HepG2 (cell line): ENCODE measurements around the gene HNRNPL. TPM values are rescaled to one million over a fixed set of nuclear protein-coding genes. Genes with fewer than 3 reads are reported as not detected.

ENCODE experiments used
- ARHGAP35 ChIP-seq: sonication (generic); formaldehyde crosslinking; IDR thresholded peaks from 2 replicates; pipeline ENCODE4 v1.9.0; 2022; ENCODE audit warnings: mild to moderate bottlenecking, inconsistent platforms, moderate library complexity, missing genetic modification reagents, borderline replicate concordance
- ATF7 ChIP-seq, 2 experiments: fragments of 450-650 bp in 1 of 2; sonication (generic) in 1 of 2; formaldehyde crosslinking in 1 of 2; IDR thresholded peaks; 2 replicates each; pipeline versions ENCODE4 v1.4.0 to v1.6.1; 2016 to 2020; ENCODE audit warnings: antibody characterized with exemption in 1 of 2, mild to moderate bottlenecking in 1 of 2, missing genetic modification reagents in 1 of 2
- EP300 ChIP-seq, 3 experiments: sonication (generic) in 1 of 3; formaldehyde crosslinking in 1 of 3; IDR thresholded peaks; 2 replicates each; pipeline versions ENCODE4 v1.5.1 to v1.6.1; 2011 to 2020; ENCODE audit warnings: low read depth in 2 of 3, low read length in 2 of 3, borderline replicate concordance in 1 of 3, improper control_type of control experiment in 1 of 3, mild to moderate bottlenecking in 1 of 3, missing genetic modification reagents in 1 of 3, moderate library complexity in 1 of 3
- GATAD1 ChIP-seq: IDR thresholded peaks from 2 replicates; pipeline ENCODE4 v1.6.1; 2016; ENCODE audit warnings: missing genetic modification reagents, missing compliant biosample characterization
- HES4 ChIP-seq: sonication (generic); formaldehyde crosslinking; IDR thresholded peaks from 2 replicates; pipeline ENCODE4 v1.9.0; 2021; ENCODE audit warnings: mild to moderate bottlenecking, missing genetic modification reagents, borderline replicate concordance
- JDP2 ChIP-seq: sonication (generic); formaldehyde crosslinking; IDR thresholded peaks from 2 replicates; pipeline ENCODE4 v1.8.1; 2022; ENCODE audit warnings: missing genetic modification reagents, borderline replicate concordance
- MAF1 ChIP-seq: sonication (generic); formaldehyde crosslinking; IDR thresholded peaks from 2 replicates; pipeline ENCODE4 v1.5.0; 2020; ENCODE audit warnings: missing genetic modification reagents, borderline replicate concordance
- NFIB ChIP-seq: sonication (generic); formaldehyde crosslinking; IDR thresholded peaks from 2 replicates; pipeline ENCODE4 v1.9.0; 2021; ENCODE audit warnings: missing genetic modification reagents, mild to moderate bottlenecking, borderline replicate concordance
- NFYC ChIP-seq: IDR thresholded peaks from 2 replicates; pipeline ENCODE4 v1.6.1; 2016; ENCODE audit warnings: missing genetic modification reagents, missing compliant biosample characterization
- NR3C1 ChIP-seq: sonication (generic); formaldehyde crosslinking; IDR thresholded peaks from 2 replicates; pipeline ENCODE4 v1.4.0; 2020; ENCODE audit warnings: missing genetic modification reagents
- PHB2 ChIP-seq: fragments of 450-650 bp; IDR thresholded peaks from 2 replicates; pipeline ENCODE4 v1.6.1; 2018; ENCODE audit not compliant: partially characterized antibody
- PHF8 ChIP-seq: sonication (generic); formaldehyde crosslinking; IDR thresholded peaks from 2 replicates; pipeline ENCODE4 v1.5.0; 2020; ENCODE audit warnings: missing genetic modification reagents
- RCOR2 ChIP-seq: IDR thresholded peaks from 2 replicates; pipeline ENCODE4 v1.6.1; 2016; ENCODE audit warnings: missing biosample characterization, missing genetic modification reagents
- ZNF251 ChIP-seq: sonication (generic); formaldehyde crosslinking; IDR thresholded peaks from 2 replicates; pipeline ENCODE4 v1.9.0; 2021; ENCODE audit warnings: mild to moderate bottlenecking, missing genetic modification reagents
- ZNF720 ChIP-seq: sonication (generic); formaldehyde crosslinking; IDR thresholded peaks from 2 replicates; pipeline ENCODE4 v1.4.0; 2020; ENCODE audit warnings: missing genetic modification reagents
- ZNF790 ChIP-seq: sonication (generic); formaldehyde crosslinking; IDR thresholded peaks from 2 replicates; pipeline ENCODE4 v1.8.0; 2022; ENCODE audit warnings: missing genetic modification reagents, mild to moderate bottlenecking, borderline replicate concordance
- polyA plus RNA-seq, 8 experiments: library from polyadenylated mRNA; depleted of rRNA in 3 of 8; stranded (reverse) in 7 of 8; unstranded in 1 of 8; fragments of >200 nt; fragmentation: Illumina TruSeq in 4 of 8; extraction: Trizol in 4 of 8; gene quantifications; 2 replicates each; pipeline versions ENCODE4 v1.2.1 to v1.2.3, GENCODE V29; 2011 to 2016; ENCODE audit warnings: low read depth in 4 of 8, missing spikeins in 1 of 8, mixed read lengths in 1 of 8; ENCODE audit not compliant: insufficient read depth in 1 of 8
- total RNA-seq, 5 experiments: library from RNA; depleted of rRNA; stranded (reverse); fragments of >200 nt; fragmentation: Illumina TruSeq; extraction: Trizol; gene quantifications; 2 replicates each; pipeline ENCODE4 v1.2.3, GENCODE V29; 2016; ENCODE audit warnings: low read depth in 1 of 5
- TF ChIP-seq, protein P1 (sequence below): sonication (generic); formaldehyde crosslinking; IDR thresholded peaks from 2 replicates; pipeline ENCODE4 v1.5.0; 2020; ENCODE audit warnings: mild to moderate bottlenecking, missing genetic modification reagents
- TF ChIP-seq, protein P2 (sequence below): sonication (generic); formaldehyde crosslinking; IDR thresholded peaks from 2 replicates; pipeline ENCODE4 v1.5.1; 2020; ENCODE audit warnings: mild to moderate bottlenecking, moderate library complexity, missing genetic modification reagents
- TF ChIP-seq, protein P3 (sequence below): sonication (generic); formaldehyde crosslinking; IDR thresholded peaks from 2 replicates; pipeline ENCODE4 v1.4.0; 2020; ENCODE audit warnings: missing genetic modification reagents
- TF ChIP-seq, protein P4 (sequence below): sonication (generic); formaldehyde crosslinking; IDR thresholded peaks from 2 replicates; pipeline ENCODE4 v1.5.1; 2020; ENCODE audit warnings: missing genetic modification reagents, mild to moderate bottlenecking, borderline replicate concordance
- TF ChIP-seq, protein P5 (sequence below): sonication (generic); formaldehyde crosslinking; IDR thresholded peaks from 2 replicates; pipeline ENCODE4 v1.8.0; 2022; ENCODE audit warnings: missing genetic modification reagents, mild to moderate bottlenecking, borderline replicate concordance

Gene HNRNPL
- total and polyA plus RNA-seq, 2 of the 13 experiments (the other 11 are each of a cell fraction or from before 2014, with no cell fraction given): 156 to 278 TPM

DNA sequence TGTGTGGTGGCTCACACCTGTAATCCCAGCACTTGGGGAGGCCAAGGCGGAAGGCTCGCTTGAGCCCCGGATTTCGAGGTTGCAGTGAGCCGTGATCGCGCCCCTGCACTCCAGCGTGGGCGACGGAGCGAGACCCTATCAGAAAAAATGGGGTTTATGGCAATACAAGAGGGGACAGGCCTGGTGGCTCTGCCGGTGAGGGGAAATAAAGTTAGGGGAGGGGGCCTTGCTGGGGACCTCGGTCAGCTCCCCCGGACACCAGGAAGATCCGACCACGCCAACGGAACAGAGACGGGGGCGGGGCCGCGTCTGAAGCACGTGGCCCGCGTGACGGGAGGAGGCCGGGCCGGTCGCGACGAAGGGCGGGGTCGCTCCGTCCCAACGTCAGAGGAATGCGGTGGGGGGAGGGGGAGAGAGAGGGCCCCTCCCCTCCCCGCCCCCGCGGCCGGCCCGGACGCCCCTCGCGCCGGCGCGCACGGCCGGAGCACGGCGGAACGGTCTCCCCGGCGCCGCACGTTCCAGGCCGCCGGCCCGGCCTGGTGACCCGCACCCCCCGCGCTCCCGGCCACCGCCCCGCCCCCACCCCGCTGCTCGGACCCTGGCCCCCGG lies 1.9 kb upstream of the HNRNPL start (continued):
- peak; percentile 50; the same call in 1 of the 2 replicates for TF ChIP-seq NFYC
- TF ChIP-seq RCOR2: no peak; the same call in 1 of the 2 replicates
- TF ChIP-seq HES4 (CRISPR knock-in tag): no peak; the same call in 1 of the 2 replicates
- TF ChIP-seq, protein P1, sequence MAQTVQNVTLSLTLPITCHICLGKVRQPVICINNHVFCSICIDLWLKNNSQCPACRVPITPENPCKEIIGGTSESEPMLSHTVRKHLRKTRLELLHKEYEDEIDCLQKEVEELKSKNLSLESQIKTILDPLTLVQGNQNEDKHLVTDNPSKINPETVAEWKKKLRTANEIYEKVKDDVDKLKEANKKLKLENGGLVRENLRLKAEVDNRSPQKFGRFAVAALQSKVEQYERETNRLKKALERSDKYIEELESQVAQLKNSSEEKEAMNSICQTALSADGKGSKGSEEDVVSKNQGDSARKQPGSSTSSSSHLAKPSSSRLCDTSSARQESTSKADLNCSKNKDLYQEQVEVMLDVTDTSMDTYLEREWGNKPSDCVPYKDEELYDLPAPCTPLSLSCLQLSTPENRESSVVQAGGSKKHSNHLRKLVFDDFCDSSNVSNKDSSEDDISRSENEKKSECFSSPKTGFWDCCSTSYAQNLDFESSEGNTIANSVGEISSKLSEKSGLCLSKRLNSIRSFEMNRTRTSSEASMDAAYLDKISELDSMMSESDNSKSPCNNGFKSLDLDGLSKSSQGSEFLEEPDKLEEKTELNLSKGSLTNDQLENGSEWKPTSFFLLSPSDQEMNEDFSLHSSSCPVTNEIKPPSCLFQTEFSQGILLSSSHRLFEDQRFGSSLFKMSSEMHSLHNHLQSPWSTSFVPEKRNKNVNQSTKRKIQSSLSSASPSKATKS (CRISPR knock-in tag): no peak
- TF ChIP-seq GATAD1: peak; percentile 64; the same call in 1 of the 2 replicates
- no peak; the same call in 1 of the 2 replicates for TF ChIP-seq PHF8 (CRISPR knock-in tag)
- no peak for TF ChIP-seq MAF1
- 0 out of 2 replicates have a peak, but pooled peaks have one; percentile 34 for TF ChIP-seq ZNF251 (CRISPR knock-in tag)
- TF ChIP-seq NR3C1: no peak
- TF ChIP-seq, protein P2, sequence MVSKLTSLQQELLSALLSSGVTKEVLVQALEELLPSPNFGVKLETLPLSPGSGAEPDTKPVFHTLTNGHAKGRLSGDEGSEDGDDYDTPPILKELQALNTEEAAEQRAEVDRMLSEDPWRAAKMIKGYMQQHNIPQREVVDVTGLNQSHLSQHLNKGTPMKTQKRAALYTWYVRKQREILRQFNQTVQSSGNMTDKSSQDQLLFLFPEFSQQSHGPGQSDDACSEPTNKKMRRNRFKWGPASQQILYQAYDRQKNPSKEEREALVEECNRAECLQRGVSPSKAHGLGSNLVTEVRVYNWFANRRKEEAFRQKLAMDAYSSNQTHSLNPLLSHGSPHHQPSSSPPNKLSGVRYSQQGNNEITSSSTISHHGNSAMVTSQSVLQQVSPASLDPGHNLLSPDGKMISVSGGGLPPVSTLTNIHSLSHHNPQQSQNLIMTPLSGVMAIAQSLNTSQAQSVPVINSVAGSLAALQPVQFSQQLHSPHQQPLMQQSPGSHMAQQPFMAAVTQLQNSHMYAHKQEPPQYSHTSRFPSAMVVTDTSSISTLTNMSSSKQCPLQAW (CRISPR knock-in tag): 0 out of 2 replicates have a peak, but pooled peaks have one; percentile 13
- TF ChIP-seq JDP2 (CRISPR knock-in tag): no peak; the same call in 1 of the 2 replicates
- TF ChIP-seq ZNF720 (CRISPR knock-in tag): no peak
- TF ChIP-seq ARHGAP35: no peak; the same call in 1 of the 2 replicates
- TF ChIP-seq, protein P3, sequence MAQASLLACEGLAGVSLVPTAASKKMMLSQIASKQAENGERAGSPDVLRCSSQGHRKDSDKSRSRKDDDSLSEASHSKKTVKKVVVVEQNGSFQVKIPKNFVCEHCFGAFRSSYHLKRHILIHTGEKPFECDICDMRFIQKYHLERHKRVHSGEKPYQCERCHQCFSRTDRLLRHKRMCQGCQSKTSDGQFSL (CRISPR knock-in tag): no peak
- TF ChIP-seq, protein P4, sequence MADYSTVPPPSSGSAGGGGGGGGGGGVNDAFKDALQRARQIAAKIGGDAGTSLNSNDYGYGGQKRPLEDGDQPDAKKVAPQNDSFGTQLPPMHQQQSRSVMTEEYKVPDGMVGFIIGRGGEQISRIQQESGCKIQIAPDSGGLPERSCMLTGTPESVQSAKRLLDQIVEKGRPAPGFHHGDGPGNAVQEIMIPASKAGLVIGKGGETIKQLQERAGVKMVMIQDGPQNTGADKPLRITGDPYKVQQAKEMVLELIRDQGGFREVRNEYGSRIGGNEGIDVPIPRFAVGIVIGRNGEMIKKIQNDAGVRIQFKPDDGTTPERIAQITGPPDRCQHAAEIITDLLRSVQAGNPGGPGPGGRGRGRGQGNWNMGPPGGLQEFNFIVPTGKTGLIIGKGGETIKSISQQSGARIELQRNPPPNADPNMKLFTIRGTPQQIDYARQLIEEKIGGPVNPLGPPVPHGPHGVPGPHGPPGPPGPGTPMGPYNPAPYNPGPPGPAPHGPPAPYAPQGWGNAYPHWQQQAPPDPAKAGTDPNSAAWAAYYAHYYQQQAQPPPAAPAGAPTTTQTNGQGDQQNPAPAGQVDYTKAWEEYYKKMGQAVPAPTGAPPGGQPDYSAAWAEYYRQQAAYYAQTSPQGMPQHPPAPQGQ: no peak
- TF ChIP-seq ATF7 (IDR thresholded peaks at IDR 0.05): no peak
- 0 out of 2 replicates have a peak, but pooled peaks have one; percentile 15 for TF ChIP-seq ATF7 (CRISPR knock-in tag; IDR thresholded peaks at IDR 0.05)
- TF ChIP-seq NFIB (CRISPR knock-in tag): no peak
- TF ChIP-seq, protein P5, sequence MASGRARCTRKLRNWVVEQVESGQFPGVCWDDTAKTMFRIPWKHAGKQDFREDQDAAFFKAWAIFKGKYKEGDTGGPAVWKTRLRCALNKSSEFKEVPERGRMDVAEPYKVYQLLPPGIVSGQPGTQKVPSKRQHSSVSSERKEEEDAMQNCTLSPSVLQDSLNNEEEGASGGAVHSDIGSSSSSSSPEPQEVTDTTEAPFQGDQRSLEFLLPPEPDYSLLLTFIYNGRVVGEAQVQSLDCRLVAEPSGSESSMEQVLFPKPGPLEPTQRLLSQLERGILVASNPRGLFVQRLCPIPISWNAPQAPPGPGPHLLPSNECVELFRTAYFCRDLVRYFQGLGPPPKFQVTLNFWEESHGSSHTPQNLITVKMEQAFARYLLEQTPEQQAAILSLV: 0 out of 2 replicates have a peak, but pooled peaks have one; percentile 53
- no peak for TF ChIP-seq PHB2
- no peak; the same call in 1 of the 2 replicates for TF ChIP-seq ZNF790 (CRISPR knock-in tag)
- peak in 1 of 2 experiments; percentile 65; a peak in 2 of 4 replicates for TF ChIP-seq EP300 (IDR thresholded peaks at IDR 0.05; ENCODE audit: low read depth in 2 of 2, low read length in 2 of 2)
- TF ChIP-seq EP300 (CRISPR knock-in tag; IDR thresholded peaks at IDR 0.05; ENCODE audit: borderline replicate concordance): no peak
